K562 (cell line): ENCODE measurements around the gene TMEM69.

ENCODE experiments used
- CEBPB ChIP-seq: fragments of 450-650 bp; IDR thresholded peaks from 2 replicates; pipeline ENCODE4 v1.6.1; 2016; ENCODE audit warnings: missing genetic modification characterization, missing compliant biosample characterization
- CTCF ChIP-seq, 3 experiments: IDR thresholded peaks in 2 of 3; conservative IDR thresholded peaks in 1 of 3; 2 replicates each; pipeline ENCODE4 v1.5.1; 2011 to 2012; ENCODE audit warnings: low read length in 3 of 3, mild to moderate bottlenecking in 3 of 3, control low read depth in 2 of 3, improper control_type of control experiment in 1 of 3, inconsistent platforms in 1 of 3, low read depth in 1 of 3, mixed read lengths in 1 of 3, moderate library complexity in 1 of 3; ENCODE audit not compliant: insufficient read depth in 2 of 3
- MAX ChIP-seq: sonication (generic); formaldehyde crosslinking; IDR thresholded peaks from 2 replicates; pipeline ENCODE4 v1.9.0; 2022; ENCODE audit warnings: mild to moderate bottlenecking, missing genetic modification reagents
- POLR2AphosphoS5 ChIP-seq: IDR thresholded peaks from 2 replicates; pipeline ENCODE4 v1.6.1; 2011; ENCODE audit warnings: mild to moderate bottlenecking, low read depth, low read length, moderate library complexity; ENCODE audit not compliant: control insufficient read depth, insufficient read depth
- RBM15 ChIP-seq: fragments of 200-400 bp; formaldehyde crosslinking; IDR thresholded peaks from 2 replicates; pipeline ENCODE4 v1.6.1; 2018; ENCODE audit warnings: mild to moderate bottlenecking, low read length, moderate library complexity; ENCODE audit not compliant: insufficient read depth
- ZEB2 ChIP-seq: fragments of 450-650 bp; IDR thresholded peaks from 2 replicates; pipeline ENCODE4 v1.6.1; 2016
- ZFP1 ChIP-seq: fragments of 450-650 bp; formaldehyde crosslinking; IDR thresholded peaks from 2 replicates; pipeline ENCODE4 v1.4.0; 2020; ENCODE audit warnings: mild to moderate bottlenecking, mixed read lengths

- TF ChIP-seq CTCF (IDR thresholded peaks at IDR 0.05 in 2 of 3, conservative IDR thresholded peaks at IDR 0.05 in 1 of 3; ENCODE audit: insufficient read depth in 2 of 3, low read depth in 1 of 3, low read length in 3 of 3) = no peak
- TF ChIP-seq RBM15 = no peak
- TF ChIP-seq MAX = no peak
- TF ChIP-seq POLR2AphosphoS5 = no peak
- TF ChIP-seq CEBPB (tag) = no peak
- TF ChIP-seq ZEB2 = no peak
- no peak for TF ChIP-seq ZFP1 (CRISPR knock-in tag)
Observed at GRCh38 chr1:45677751-45678245, 10.2 kb upstream of the TMEM69 start.
